Gastrocnemius medialis (tissue), 4 donors: ENCODE results near the gene PDE4D.

Experiments
- POLR2A ChIP-seq, 2 donors: fragments of 450-650 bp; IDR thresholded peaks; one replicate each; pipeline ENCODE4 v1.6.1; 2017; ENCODE audit warnings: antibody characterized with exemption in 2 of 2, mild to moderate bottlenecking in 2 of 2, moderate library complexity in 2 of 2
- TF ChIP-seq, protein P1 (sequence below), 5 experiments: fragments of 450-650 bp in 3 of 5; fragments of 200-600 bp in 2 of 5; sonication (generic) in 2 of 5; IDR thresholded peaks in 4 of 5; conservative IDR thresholded peaks in 1 of 5; 1 replicate in 4 of 5; 2 replicates in 1 of 5; pipeline ENCODE4 v1.5.1; 2016 to 2019; ENCODE audit warnings: antibody characterized with exemption in 5 of 5, mild to moderate bottlenecking in 3 of 5, moderate library complexity in 3 of 5

DNA sequence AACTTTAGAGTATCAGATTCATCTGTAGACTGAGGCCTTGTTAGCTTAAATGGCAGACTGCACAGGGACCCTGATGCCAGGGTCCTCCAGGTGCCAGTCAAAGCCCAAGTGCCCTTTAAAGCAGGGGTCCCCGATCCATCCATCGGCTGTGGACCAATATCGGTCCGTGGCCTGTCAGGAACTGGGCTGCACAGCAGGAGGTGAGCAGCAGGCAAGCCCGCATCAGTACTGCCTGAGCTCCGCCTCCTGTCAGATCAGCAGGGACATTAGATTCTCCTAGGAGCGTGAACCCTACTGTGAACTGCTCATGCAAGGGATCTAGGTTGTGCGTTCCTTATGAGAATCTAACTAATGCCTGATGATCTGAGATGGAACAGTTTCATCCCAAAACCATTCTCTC lies 907.2 kb downstream of the PDE4D start:
- TF ChIP-seq, protein P1, sequence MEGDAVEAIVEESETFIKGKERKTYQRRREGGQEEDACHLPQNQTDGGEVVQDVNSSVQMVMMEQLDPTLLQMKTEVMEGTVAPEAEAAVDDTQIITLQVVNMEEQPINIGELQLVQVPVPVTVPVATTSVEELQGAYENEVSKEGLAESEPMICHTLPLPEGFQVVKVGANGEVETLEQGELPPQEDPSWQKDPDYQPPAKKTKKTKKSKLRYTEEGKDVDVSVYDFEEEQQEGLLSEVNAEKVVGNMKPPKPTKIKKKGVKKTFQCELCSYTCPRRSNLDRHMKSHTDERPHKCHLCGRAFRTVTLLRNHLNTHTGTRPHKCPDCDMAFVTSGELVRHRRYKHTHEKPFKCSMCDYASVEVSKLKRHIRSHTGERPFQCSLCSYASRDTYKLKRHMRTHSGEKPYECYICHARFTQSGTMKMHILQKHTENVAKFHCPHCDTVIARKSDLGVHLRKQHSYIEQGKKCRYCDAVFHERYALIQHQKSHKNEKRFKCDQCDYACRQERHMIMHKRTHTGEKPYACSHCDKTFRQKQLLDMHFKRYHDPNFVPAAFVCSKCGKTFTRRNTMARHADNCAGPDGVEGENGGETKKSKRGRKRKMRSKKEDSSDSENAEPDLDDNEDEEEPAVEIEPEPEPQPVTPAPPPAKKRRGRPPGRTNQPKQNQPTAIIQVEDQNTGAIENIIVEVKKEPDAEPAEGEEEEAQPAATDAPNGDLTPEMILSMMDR (IDR thresholded peaks at IDR 0.05 in 4 of 5, conservative IDR thresholded peaks at IDR 0.05 in 1 of 5) = no peak
- no peak for TF ChIP-seq POLR2A (IDR thresholded peaks at IDR 0.05)
